Measurements from ENCODE around the gene SUSD5.
"Not testable (repeated sequence)": the region's sequence is repeated elsewhere in the genome, so short reads cannot be mapped to it uniquely, and the experiment has no call there.

SUSD5 gene

DNA sequence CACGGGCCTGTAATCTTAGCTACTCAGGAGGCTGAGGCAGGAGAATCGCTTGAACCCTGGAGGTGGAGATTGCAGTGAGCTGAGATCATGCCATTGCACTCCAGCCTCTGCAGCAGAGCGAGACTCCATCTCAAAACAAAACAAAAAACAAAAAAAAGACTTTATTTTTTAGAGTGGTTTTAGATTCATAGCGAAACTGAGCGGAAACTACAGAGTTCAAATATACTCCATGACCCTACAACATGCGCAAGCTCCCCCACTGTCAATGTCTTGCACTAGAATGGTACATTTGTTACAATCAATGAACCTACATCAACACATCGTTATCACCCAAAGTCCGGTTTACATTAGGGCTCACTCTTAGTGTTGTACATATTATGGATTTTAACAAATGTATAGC is 107.0 kb downstream of the SUSD5 start:
- H4K8ac ChIP-seq (ENCODE audit: low read depth, low read length) = no peak overlapping the region
- H3K79me1 ChIP-seq (ENCODE audit: low read depth, low read length) = no peaks in the 10 kb centered on the region
- H3K27me3 ChIP-seq (ENCODE audit: control insufficient read depth in 3 of 3, insufficient read depth in 3 of 3, low read depth in 1 of 3, low read length in 3 of 3) = peaks cover 0 to 4% (median 0%) of the 10 kb centered on the region in 3 experiments
- H3K36me3 ChIP-seq (replicated peaks in 1 of 2; ENCODE audit: control insufficient read depth in 2 of 2, insufficient read depth in 2 of 2, low read length in 2 of 2) = no peaks in the 10 kb centered on the region
- H3K9ac ChIP-seq (ENCODE audit: low read depth, low read length, poor library complexity) = no peak overlapping the region
- H2BK5ac ChIP-seq (ENCODE audit: low read length) = no peak overlapping the region
- H3K4ac ChIP-seq (ENCODE audit: low read length) = no peak overlapping the region
- H3K4me1 ChIP-seq (ENCODE audit: control insufficient read depth in 2 of 2, insufficient read depth in 1 of 2, low read depth in 1 of 2, low read length in 2 of 2) = peaks cover 2 to 7% of the 10 kb centered on the region in 2 donors
- H3K23ac ChIP-seq (ENCODE audit: low read depth, low read length, poor library complexity) = no peak overlapping the region
- no CpG with 5 or more reads among the region's 8 CpGs for WGBS, 2 donors (ENCODE audit: extremely low coverage in 2 of 2, insufficient read length in 2 of 2, insufficient replicate concordance in 1 of 2)
- no peak overlapping the region for H3K18ac ChIP-seq (ENCODE audit: low read length)
- no peak overlapping the region for H4K91ac ChIP-seq (ENCODE audit: low read depth, low read length, poor library complexity)
- no peak overlapping the region for H2BK15ac ChIP-seq (ENCODE audit: low read length)
- no peak overlapping the region for H3K14ac ChIP-seq (ENCODE audit: low read length)
- H3K4me3 ChIP-seq (ENCODE audit: low read length in 2 of 2) = no peak overlapping the region
- H2AFZ ChIP-seq (ENCODE audit: low read length) = no peak overlapping the region
- no peak overlapping the region for H2BK120ac ChIP-seq (ENCODE audit: low read depth, low read length)
- no peak overlapping the region for H3K4me2 ChIP-seq (ENCODE audit: insufficient read depth, low read length, poor library complexity, severe bottlenecking)
- no peak overlapping the region for H2BK12ac ChIP-seq (ENCODE audit: low read length)
- no peak overlapping the region for H3K27ac ChIP-seq (replicated peaks; ENCODE audit: low read length)
- H2AK5ac ChIP-seq (ENCODE audit: low read depth, low read length) = no peak overlapping the region
- no peak for DNase-seq (ENCODE audit: low spot score)
- peaks cover 0 to 9% of the 10 kb centered on the region in 2 donors for H3K9me3 ChIP-seq (replicated peaks in 1 of 2; ENCODE audit: control insufficient read depth in 2 of 2, insufficient read depth in 1 of 2, low read depth in 1 of 2, low read length in 2 of 2)

DNA sequence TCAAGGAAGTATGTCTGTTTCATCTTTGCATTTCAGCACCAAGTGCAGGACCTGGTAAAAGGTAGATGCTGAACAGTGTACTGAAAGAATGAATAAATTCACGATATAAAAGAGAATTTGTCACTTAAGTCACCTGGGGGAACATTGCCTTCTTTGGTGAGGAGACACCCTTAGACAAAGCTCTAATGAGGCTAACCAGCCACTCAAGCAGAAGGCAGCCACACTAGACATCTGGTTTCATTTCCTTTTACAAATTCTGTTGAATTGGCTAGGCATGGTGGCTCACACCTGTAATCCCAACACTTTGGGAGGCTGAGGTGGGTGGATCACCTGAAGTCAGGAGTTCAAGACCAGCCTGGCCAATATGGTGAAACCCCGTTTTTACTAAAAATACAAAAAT is 111.8 kb downstream of the SUSD5 start:
- no CpG with 5 or more reads among the region's 2 CpGs for WGBS, 2 donors (ENCODE audit: extremely low coverage in 2 of 2, insufficient read length in 2 of 2, insufficient replicate concordance in 1 of 2)
- H2BK5ac ChIP-seq (ENCODE audit: low read length); H3K23ac ChIP-seq (ENCODE audit: low read depth, low read length, poor library complexity); H3K9me3 ChIP-seq (replicated peaks in 1 of 2; ENCODE audit: control insufficient read depth in 2 of 2, insufficient read depth in 1 of 2, low read depth in 1 of 2, low read length in 2 of 2); H2AFZ ChIP-seq (ENCODE audit: low read length); H2BK12ac ChIP-seq (ENCODE audit: low read length); H4K91ac ChIP-seq (ENCODE audit: low read depth, low read length, poor library complexity); H3K27ac ChIP-seq (replicated peaks; ENCODE audit: low read length); H3K4me2 ChIP-seq (ENCODE audit: insufficient read depth, low read length, poor library complexity, severe bottlenecking); DNase-seq (ENCODE audit: low spot score); H3K27me3 ChIP-seq (ENCODE audit: control insufficient read depth in 3 of 3, insufficient read depth in 3 of 3, low read depth in 1 of 3, low read length in 3 of 3); H3K4me1 ChIP-seq (ENCODE audit: control insufficient read depth in 2 of 2, insufficient read depth in 1 of 2, low read depth in 1 of 2, low read length in 2 of 2); H3K4ac ChIP-seq (ENCODE audit: low read length); H2AK5ac ChIP-seq (ENCODE audit: low read depth, low read length); H3K36me3 ChIP-seq (replicated peaks in 1 of 2; ENCODE audit: control insufficient read depth in 2 of 2, insufficient read depth in 2 of 2, low read length in 2 of 2); H3K14ac ChIP-seq (ENCODE audit: low read length); H3K18ac ChIP-seq (ENCODE audit: low read length); H2BK120ac ChIP-seq (ENCODE audit: low read depth, low read length); H3K4me3 ChIP-seq (ENCODE audit: low read length in 2 of 2); H2BK15ac ChIP-seq (ENCODE audit: low read length); H3K9ac ChIP-seq (ENCODE audit: low read depth, low read length, poor library complexity); H4K8ac ChIP-seq (ENCODE audit: low read depth, low read length); H3K79me1 ChIP-seq (ENCODE audit: low read depth, low read length): not testable (repeated sequence)

DNA sequence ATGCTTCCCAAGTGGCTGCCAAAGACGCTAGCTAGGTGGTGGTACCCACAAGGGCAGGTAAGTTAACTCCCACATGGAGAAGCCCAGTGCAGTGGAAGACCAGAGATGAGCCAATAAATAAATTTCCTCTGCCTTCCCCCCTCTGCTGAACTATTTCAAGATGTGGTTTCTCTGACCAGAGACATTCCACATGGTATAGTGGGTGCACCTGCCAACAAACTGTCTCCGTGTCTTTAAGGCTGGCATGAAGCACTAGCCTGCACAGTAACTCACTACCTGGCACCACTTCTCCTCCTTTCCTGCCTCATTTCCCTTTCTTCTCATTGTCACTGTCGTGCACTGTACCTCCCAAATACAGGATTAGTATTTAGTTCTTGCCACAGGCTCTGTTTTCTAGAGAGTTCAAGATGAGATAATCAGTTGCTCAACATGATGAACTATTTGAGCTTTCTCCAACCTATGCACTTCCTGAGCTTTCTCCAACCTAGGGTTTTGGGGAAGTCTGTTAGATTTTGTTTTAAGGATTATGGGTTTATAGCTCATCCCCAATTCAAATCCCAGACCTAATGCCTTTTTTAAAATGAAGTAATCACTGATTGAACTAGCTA is 113.2 kb downstream of the SUSD5 start:
- Histone ChIP-seq H3K27ac (replicated peaks; ENCODE audit: low read length) (no peak overlapping the region), H2AK5ac (ENCODE audit: low read depth, low read length) (no peak overlapping the region), H2BK120ac (ENCODE audit: low read depth, low read length) (no peak overlapping the region), H3K4me3 (ENCODE audit: low read length in 2 of 2) (peak overlapping the region in 1 of 2 donors; percentile 30), H3K14ac (ENCODE audit: low read length) (no peak overlapping the region), H3K27me3 (ENCODE audit: control insufficient read depth in 3 of 3, insufficient read depth in 3 of 3, low read depth in 1 of 3, low read length in 3 of 3) (peaks cover 0 to 6% (median 0%) of the 10 kb centered on the region in 3 experiments), H2BK5ac (ENCODE audit: low read length) (no peak overlapping the region), H2BK15ac (ENCODE audit: low read length) (no peak overlapping the region), H4K91ac (ENCODE audit: low read depth, low read length, poor library complexity) (no peak overlapping the region), H4K8ac (ENCODE audit: low read depth, low read length) (no peak overlapping the region), H3K18ac (ENCODE audit: low read length) (no peak overlapping the region), H3K79me1 (ENCODE audit: low read depth, low read length) (no peaks in the 10 kb centered on the region), H3K4me1 (ENCODE audit: control insufficient read depth in 2 of 2, insufficient read depth in 1 of 2, low read depth in 1 of 2, low read length in 2 of 2) (no peaks in the 10 kb centered on the region), H3K4me2 (ENCODE audit: insufficient read depth, low read length, poor library complexity, severe bottlenecking) (no peak overlapping the region), H3K9ac (ENCODE audit: low read depth, low read length, poor library complexity) (no peak overlapping the region), H3K9me3 (replicated peaks in 1 of 2; ENCODE audit: control insufficient read depth in 2 of 2, insufficient read depth in 1 of 2, low read depth in 1 of 2, low read length in 2 of 2) (no peaks in the 10 kb centered on the region), H3K23ac (ENCODE audit: low read depth, low read length, poor library complexity) (no peak overlapping the region), H3K36me3 (replicated peaks in 1 of 2; ENCODE audit: control insufficient read depth in 2 of 2, insufficient read depth in 2 of 2, low read length in 2 of 2) (no peaks in the 10 kb centered on the region), H2BK12ac (ENCODE audit: low read length) (no peak overlapping the region), H3K4ac (ENCODE audit: low read length) (no peak overlapping the region), H2AFZ (ENCODE audit: low read length) (no peak overlapping the region)
- no peak for DNase-seq (ENCODE audit: low spot score)
- WGBS, 2 donors (ENCODE audit: extremely low coverage in 2 of 2, insufficient read length in 2 of 2, insufficient replicate concordance in 1 of 2) = no CpG with 5 or more reads among the region's 3 CpGs

DNA sequence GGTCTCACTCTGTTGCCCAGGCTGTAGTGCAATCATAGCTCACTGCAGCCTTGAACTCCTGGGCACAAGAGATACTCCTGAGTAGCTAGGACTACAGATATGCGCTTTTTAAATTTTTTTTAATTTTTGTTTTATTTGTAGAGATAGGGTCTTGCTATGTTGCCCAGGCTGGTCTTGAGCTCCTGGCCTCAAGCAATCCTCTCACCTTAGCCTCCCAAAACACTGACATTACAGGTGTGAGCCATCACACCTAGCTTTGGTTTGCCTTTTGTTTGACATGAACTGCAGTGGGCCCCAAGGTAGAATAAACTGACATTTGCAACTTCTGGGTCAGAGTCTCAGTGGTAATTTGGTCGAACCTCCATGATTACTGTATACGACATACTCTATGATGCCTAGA is 113.8 kb downstream of the SUSD5 start:
- Histone ChIP-seq H3K4ac (ENCODE audit: low read length) (no peak overlapping the region), H3K14ac (ENCODE audit: low read length) (no peak overlapping the region), H2BK15ac (ENCODE audit: low read length) (no peak overlapping the region), H3K18ac (ENCODE audit: low read length) (no peak overlapping the region), H4K91ac (ENCODE audit: low read depth, low read length, poor library complexity) (no peak overlapping the region), H3K36me3 (replicated peaks in 1 of 2; ENCODE audit: control insufficient read depth in 2 of 2, insufficient read depth in 2 of 2, low read length in 2 of 2) (no peaks in the 10 kb centered on the region), H3K9me3 (replicated peaks in 1 of 2; ENCODE audit: control insufficient read depth in 2 of 2, insufficient read depth in 1 of 2, low read depth in 1 of 2, low read length in 2 of 2) (no peaks in the 10 kb centered on the region), H2BK5ac (ENCODE audit: low read length) (no peak overlapping the region), H3K27me3 (ENCODE audit: control insufficient read depth in 3 of 3, insufficient read depth in 3 of 3, low read depth in 1 of 3, low read length in 3 of 3) (peaks cover 0 to 6% (median 0%) of the 10 kb centered on the region in 3 experiments), H3K9ac (ENCODE audit: low read depth, low read length, poor library complexity) (no peak overlapping the region), H4K8ac (ENCODE audit: low read depth, low read length) (no peak overlapping the region), H3K23ac (ENCODE audit: low read depth, low read length, poor library complexity) (no peak overlapping the region), H2AFZ (ENCODE audit: low read length) (no peak overlapping the region), H2BK120ac (ENCODE audit: low read depth, low read length) (no peak overlapping the region), H3K4me2 (ENCODE audit: insufficient read depth, low read length, poor library complexity, severe bottlenecking) (no peak overlapping the region), H3K4me1 (ENCODE audit: control insufficient read depth in 2 of 2, insufficient read depth in 1 of 2, low read depth in 1 of 2, low read length in 2 of 2) (no peaks in the 10 kb centered on the region), H3K79me1 (ENCODE audit: low read depth, low read length) (no peaks in the 10 kb centered on the region), H3K27ac (replicated peaks; ENCODE audit: low read length) (no peak overlapping the region), H2BK12ac (ENCODE audit: low read length) (no peak overlapping the region), H2AK5ac (ENCODE audit: low read depth, low read length) (no peak overlapping the region), H3K4me3 (ENCODE audit: low read length in 2 of 2) (no peak overlapping the region)
- DNase-seq (ENCODE audit: low spot score) = no peak
- WGBS, 2 donors (ENCODE audit: extremely low coverage in 2 of 2, insufficient read length in 2 of 2, insufficient replicate concordance in 1 of 2) = no CpG with 5 or more reads among the region's 3 CpGs
